ENCODE measurements around the gene TOLLIP.

GRCh38 chr11:1302461-1303125, 6.8 kb downstream of the TOLLIP start:
- TF ChIP-seq CTCF (IDR thresholded peaks at IDR 0.05; ENCODE audit: low read length) (no peak), EZH2 (IDR thresholded peaks at IDR 0.05; ENCODE audit: borderline replicate concordance, low read length) (no peak)

All from OCI-LY1 (cell line).